CD4-positive, alpha-beta T cell treated with Interleukin-17A for 1 hour (primary cell): ENCODE data around the gene RBBP4.
"Not testable (repeated sequence)": the region's sequence is repeated elsewhere in the genome, so short reads cannot be mapped to it uniquely, and the experiment has no call there.

Experiments
- DNase-seq: peaks from one replicate; pipeline ENCODE4 v3.0.0-alpha.2; 2020

Gene RBBP4

GRCh38 chr1:32650752-32651460 lies at the start of gene RBBP4:
Gene RBBP4, plus strand, starts transcription at chr1:32651208. Its CDS starts 99 bp downstream, at chr1:32651307.
- DNase-seq: peak; percentile 98

GRCh38 chr1:32605711-32606424 lies 45.1 kb upstream of the RBBP4 start:
- DNase-seq: no peak

- DNase-seq: no peak
Measured at GRCh38 chr1:32606565-32607371, 44.2 kb upstream of the RBBP4 start.

GRCh38 chr1:32609180-32609579 lies 41.8 kb upstream of the RBBP4 start:
- DNase-seq: no peak

GRCh38 chr1:32611859-32612188 lies 39.2 kb upstream of the RBBP4 start:
- DNase-seq: no peak

- peak; percentile 46 for DNase-seq
Measured at GRCh38 chr1:32612189-32612881, 38.7 kb upstream of the RBBP4 start.

- DNase-seq: no peak
Measured at GRCh38 chr1:32613472-32613871, 37.5 kb upstream of the RBBP4 start.

GRCh38 chr1:32618673-32619221 lies 32.3 kb upstream of the RBBP4 start:
- no peak for DNase-seq

GRCh38 chr1:32619701-32620485 lies 31.1 kb upstream of the RBBP4 start:
- DNase-seq: no peak

- DNase-seq: no peak
Measured at GRCh38 chr1:32622205-32622604, 28.8 kb upstream of the RBBP4 start.

- DNase-seq: no peak
Measured at GRCh38 chr1:32622806-32623681, 28.0 kb upstream of the RBBP4 start.

- DNase-seq: no peak
Measured at GRCh38 chr1:32623775-32624174, 27.2 kb upstream of the RBBP4 start.

- DNase-seq: no peak
Measured at GRCh38 chr1:32626176-32626575, 24.8 kb upstream of the RBBP4 start.

GRCh38 chr1:32627596-32628162 lies 23.3 kb upstream of the RBBP4 start:
- DNase-seq: peak; percentile 55

- DNase-seq: not testable (repeated sequence)
Measured at GRCh38 chr1:32630173-32630572, 20.8 kb upstream of the RBBP4 start.

- no peak for DNase-seq
Measured at GRCh38 chr1:32632829-32633228, 18.2 kb upstream of the RBBP4 start.

- no peak for DNase-seq
Measured at GRCh38 chr1:32635508-32636277, 15.3 kb upstream of the RBBP4 start.

- DNase-seq: no peak
Measured at GRCh38 chr1:32636914-32637645, 13.9 kb upstream of the RBBP4 start.

GRCh38 chr1:32639489-32640075 lies 11.4 kb upstream of the RBBP4 start:
- no peak for DNase-seq
